ENCODE data around the gene BTBD9. TPM values are rescaled to one million over a fixed set of nuclear protein-coding genes. Genes with fewer than 3 reads are reported as not detected.

The BTBD9 gene
- total RNA-seq, 4 donors from 2014 or later = 11.7 to 17.7 (median 14.1) TPM

GRCh38 chr6:38168126-38168525, 471.6 kb downstream of the BTBD9 start:
- no peak for TF ChIP-seq CTCF (IDR thresholded peaks at IDR 0.05; ENCODE audit: low read depth)

- TF ChIP-seq CTCF (IDR thresholded peaks at IDR 0.05; ENCODE audit: low read depth) = no peak
These were observed 472.1 kb downstream of the BTBD9 start for GRCh38 chr6:38167598-38167997.

GRCh38 chr6:38166411-38167240, 473.1 kb downstream of the BTBD9 start:
- TF ChIP-seq CTCF (IDR thresholded peaks at IDR 0.05; ENCODE audit: low read depth) = no peak

GRCh38 chr6:38164671-38165108, 475.0 kb downstream of the BTBD9 start:
- TF ChIP-seq CTCF (IDR thresholded peaks at IDR 0.05; ENCODE audit: low read depth) = no peak

DNA sequence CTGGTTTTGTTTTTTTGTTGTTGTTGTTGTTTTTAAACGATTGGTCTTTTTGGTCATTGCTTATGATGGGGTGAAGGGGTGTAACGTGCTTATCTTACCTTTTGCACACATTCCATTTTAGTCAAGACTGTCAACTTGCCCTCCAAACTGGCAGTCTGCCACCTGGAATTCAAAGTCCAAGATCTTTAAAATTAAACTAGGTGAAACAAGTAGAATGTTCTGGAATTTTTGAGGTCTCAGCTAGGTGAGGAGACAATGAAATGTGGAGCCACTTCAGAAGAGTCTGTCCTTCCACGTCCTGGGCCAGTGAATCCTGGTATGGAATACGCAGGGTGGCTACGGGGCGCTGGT, 475.6 kb downstream of the BTBD9 start:
- TF ChIP-seq CTCF (IDR thresholded peaks at IDR 0.05; ENCODE audit: low read depth) = no peak

DNA sequence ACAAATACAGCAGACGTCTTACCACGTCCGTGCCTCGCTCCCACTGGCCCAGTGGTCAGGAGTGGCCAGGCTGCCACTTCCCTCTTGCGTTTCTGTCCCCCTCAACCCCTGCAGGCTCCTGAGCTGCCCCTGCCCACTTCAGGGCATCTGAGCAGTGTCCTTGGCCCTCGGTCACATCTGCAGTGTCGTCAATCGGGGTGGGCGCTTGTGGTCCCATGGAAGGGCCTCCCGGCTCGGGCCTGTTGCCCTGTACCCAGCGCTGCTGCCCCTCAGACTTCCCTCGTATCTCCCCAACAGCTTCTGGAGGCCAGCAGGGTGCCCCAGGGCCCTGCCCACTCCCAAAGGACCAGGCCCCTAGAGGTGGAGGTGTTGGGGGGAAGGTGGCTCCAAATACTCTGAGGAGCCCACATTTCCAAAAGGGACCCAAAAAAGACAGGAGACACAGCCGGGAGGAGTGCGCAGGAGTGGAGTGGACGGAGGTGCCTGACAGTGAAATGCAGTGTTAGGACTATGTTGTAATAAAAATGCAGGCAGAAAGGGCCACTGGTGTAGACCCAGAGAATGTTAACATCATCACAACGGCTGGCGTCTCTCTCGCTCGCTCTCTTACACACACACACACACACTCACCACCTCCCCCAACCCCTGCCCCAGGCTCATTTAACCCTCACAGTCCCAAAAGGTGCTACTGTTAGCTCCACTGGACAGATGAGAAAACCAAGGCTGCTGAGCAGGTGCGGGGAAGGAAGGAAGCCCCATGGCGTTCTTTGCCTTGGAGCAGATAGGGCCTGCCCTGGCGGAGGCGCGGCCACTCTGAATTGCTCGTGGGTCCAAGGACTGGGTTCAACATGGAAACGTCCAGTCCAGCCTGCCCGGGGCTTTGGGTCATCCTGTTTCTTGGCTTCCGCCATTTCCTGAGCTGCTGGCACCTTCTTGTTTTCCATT, 476.3 kb downstream of the BTBD9 start:
- TF ChIP-seq CTCF (IDR thresholded peaks at IDR 0.05; ENCODE audit: low read depth) = no peak
